ENCODE results near the gene SASH1.

GRCh38 chr6:148471624-148472159, 129.1 kb downstream of the SASH1 start:
- TF ChIP-seq ELF4 (IDR thresholded peaks at IDR 0.05) (no peak), SUZ12 (IDR thresholded peaks at IDR 0.05) (no peak), BHLHE40 (IDR thresholded peaks at IDR 0.05; ENCODE audit: borderline replicate concordance) (no peak), FOXM1 (IDR thresholded peaks at IDR 0.05; ENCODE audit: borderline replicate concordance) (no peak), FOXA1 (IDR thresholded peaks at IDR 0.05) (no peak), PKNOX1 (IDR thresholded peaks at IDR 0.05) (no peak), CTBP1 (IDR thresholded peaks at IDR 0.05; ENCODE audit: borderline replicate concordance) (no peak)
